GM12874 (cell line): ENCODE results near the gene AGFG1.

Source experiments
- CTCF ChIP-seq: IDR thresholded peaks from 2 replicates; pipeline ENCODE4 v1.5.1; 2011; ENCODE audit warnings: low read depth, mild to moderate bottlenecking, control low read depth, low read length, moderate library complexity; ENCODE audit not compliant: insufficient read depth

AGFG1 gene

DNA sequence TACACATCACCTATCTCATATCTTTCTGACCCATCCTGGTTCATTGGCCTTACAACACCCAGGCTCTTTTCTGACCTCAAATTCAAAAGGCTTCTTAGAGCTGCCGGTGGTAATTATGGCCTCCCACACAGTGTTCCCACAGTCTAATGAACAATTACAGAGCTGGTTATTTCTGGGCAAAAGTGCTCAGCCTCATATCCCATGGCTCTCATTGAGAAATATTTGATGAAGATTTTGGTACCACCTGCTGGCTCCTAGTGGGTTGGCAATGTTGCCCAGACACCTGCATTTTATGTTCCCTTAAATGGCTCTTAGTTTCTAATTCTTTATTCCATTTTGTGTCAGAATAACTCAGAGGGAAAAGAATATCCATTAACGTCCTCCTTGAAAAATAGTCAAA, 106.7 kb downstream of the AGFG1 start:
- TF ChIP-seq CTCF = no peak

DNA sequence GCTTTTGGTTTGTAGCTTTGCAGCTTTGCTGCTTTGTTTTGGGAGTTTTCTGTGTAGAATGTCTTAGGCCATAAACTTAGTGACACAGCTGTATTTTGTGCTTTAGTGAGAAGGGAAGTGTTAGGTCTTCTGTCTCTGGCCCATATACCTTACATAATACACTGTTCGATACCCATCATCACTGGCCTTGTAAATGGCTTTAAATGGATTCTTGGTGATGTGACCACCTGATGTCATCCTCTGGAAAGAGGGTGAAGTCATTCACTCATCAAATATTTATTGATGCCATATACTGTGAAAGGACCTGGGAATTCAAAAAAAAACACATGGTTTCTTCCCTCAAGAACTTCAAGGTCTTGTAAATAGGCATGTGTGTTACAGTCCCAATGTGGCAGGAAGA, 107.8 kb downstream of the AGFG1 start:
- TF ChIP-seq CTCF = no peak

DNA sequence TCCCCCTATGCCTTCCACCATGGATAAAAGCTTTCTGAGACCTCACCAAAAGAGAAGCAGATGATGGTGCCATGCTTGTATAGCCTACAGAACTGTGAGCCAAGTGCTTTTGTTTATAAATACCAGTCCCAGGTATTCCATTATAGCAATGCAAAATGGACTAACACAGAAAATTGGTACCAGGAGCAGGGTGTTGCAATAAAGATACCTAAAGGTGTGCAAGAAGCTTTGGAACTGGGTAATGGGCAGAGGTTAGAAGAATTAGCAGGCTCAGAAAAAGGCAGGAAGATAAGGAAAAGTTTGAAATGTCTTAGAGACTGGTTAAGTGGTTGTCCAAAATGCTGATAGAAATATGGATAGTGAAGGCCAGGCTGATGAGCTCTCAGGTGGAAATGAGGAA, 110.4 kb downstream of the AGFG1 start:
- TF ChIP-seq CTCF = no peak

GRCh38 chr2:227592694-227593387, 120.9 kb downstream of the AGFG1 start:
- TF ChIP-seq CTCF = no peak

DNA sequence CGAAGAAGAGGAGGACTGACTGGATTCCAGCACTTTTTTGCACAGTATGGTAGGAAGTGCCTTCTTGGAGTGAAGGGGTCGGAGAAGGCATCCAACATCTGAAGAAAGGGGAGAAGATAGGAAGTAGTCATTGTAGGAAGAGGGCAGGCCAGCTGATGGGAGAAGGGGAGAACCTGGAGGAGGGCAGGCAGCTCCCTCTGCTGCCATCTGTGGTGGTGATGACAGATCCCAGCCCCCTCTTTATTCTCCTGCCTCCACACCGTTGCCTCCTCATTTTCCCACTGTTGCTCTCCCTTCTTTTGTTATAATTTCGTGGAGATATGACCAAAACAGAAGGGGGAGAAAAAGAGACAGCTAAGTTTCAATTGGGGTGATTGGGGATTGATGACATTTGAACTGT, 123.8 kb downstream of the AGFG1 start:
- no peak for TF ChIP-seq CTCF

- no peak for TF ChIP-seq CTCF
Measured at GRCh38 chr2:227597036-227597435, 125.1 kb downstream of the AGFG1 start.

GRCh38 chr2:227597998-227598397, 126.0 kb downstream of the AGFG1 start:
- TF ChIP-seq CTCF = no peak
